GM12878 (cell line): ENCODE data around the gene BTG2. TPM values are rescaled to one million over a fixed set of nuclear protein-coding genes. Genes with fewer than 3 reads are reported as not detected.

ENCODE experiments used
- BHLHE40 ChIP-seq, 2 experiments: fragments of 450-650 bp in 1 of 2; IDR thresholded peaks; 2 replicates each; pipeline ENCODE4 v1.6.1; 2011 to 2017; ENCODE audit warnings: low read depth in 2 of 2, borderline replicate concordance in 1 of 2, improper control_type of control experiment in 1 of 2, low read length in 1 of 2, mild to moderate bottlenecking in 1 of 2
- BRCA1 ChIP-seq: IDR thresholded peaks from 2 replicates; pipeline ENCODE4 v1.6.1; 2011; ENCODE audit warnings: low read depth, low read length, improper control_type of control experiment
- CBX3 ChIP-seq: fragments of 200-600 bp; sonication (generic); IDR thresholded peaks from 2 replicates; pipeline ENCODE4 v1.6.1; 2016; ENCODE audit warnings: low read depth, borderline replicate concordance
- CHD2 ChIP-seq: IDR thresholded peaks from 2 replicates; pipeline ENCODE4 v1.6.1; 2011; ENCODE audit warnings: low read depth, low read length, improper control_type of control experiment, borderline replicate concordance
- MAX ChIP-seq: IDR thresholded peaks from 2 replicates; pipeline ENCODE4 v1.6.1; 2012; ENCODE audit warnings: low read depth, low read length, improper control_type of control experiment
- MTA3 ChIP-seq: IDR thresholded peaks from 2 replicates; pipeline ENCODE4 v1.6.1; 2012; ENCODE audit warnings: low read length, inconsistent platforms, borderline replicate concordance
- MXI1 ChIP-seq: fragments of 150-350 bp; IDR thresholded peaks from 2 replicates; pipeline ENCODE4 v1.6.1; 2011; ENCODE audit warnings: low read depth, mild to moderate bottlenecking, inconsistent platforms, low read length, improper control_type of control experiment
- MYC ChIP-seq: IDR thresholded peaks from 2 replicates; pipeline ENCODE4 v1.6.1; 2011; ENCODE audit warnings: mild to moderate bottlenecking, low read length, moderate library complexity, inconsistent platforms; ENCODE audit not compliant: insufficient read depth, insufficient replicate concordance, insufficient read length, severe bottlenecking
- NBN ChIP-seq: fragments of 450-650 bp; IDR thresholded peaks from 2 replicates; pipeline ENCODE4 v1.6.1; 2016
- NFXL1 ChIP-seq: fragments of 450-650 bp; IDR thresholded peaks from 2 replicates; pipeline ENCODE4 v1.6.1; 2017; ENCODE audit warnings: antibody characterized with exemption, mild to moderate bottlenecking, borderline replicate concordance
- PML ChIP-seq: IDR thresholded peaks from 2 replicates; pipeline ENCODE4 v1.6.1; 2012; ENCODE audit warnings: low read length, inconsistent platforms
- PRDM15 ChIP-seq: fragments of 450-650 bp; formaldehyde crosslinking; IDR thresholded peaks from 2 replicates; pipeline ENCODE4 v1.4.0; 2020; ENCODE audit warnings: mild to moderate bottlenecking, moderate library complexity
- RAD21 ChIP-seq: IDR thresholded peaks from 2 replicates; pipeline ENCODE4 v1.6.1; 2011; ENCODE audit warnings: mild to moderate bottlenecking, low read depth, low read length, moderate library complexity; ENCODE audit not compliant: insufficient read depth
- SMC3 ChIP-seq: IDR thresholded peaks from 2 replicates; pipeline ENCODE4 v1.6.1; 2011; ENCODE audit warnings: low read length, improper control_type of control experiment, borderline replicate concordance
- STAT3 ChIP-seq: IDR thresholded peaks from 2 replicates; pipeline ENCODE4 v1.6.1; 2011; ENCODE audit warnings: low read depth, low read length, improper control_type of control experiment
- SUPT20H ChIP-seq: IDR thresholded peaks from 2 replicates; pipeline ENCODE4 v1.6.1; 2011; ENCODE audit warnings: low read depth, mild to moderate bottlenecking, low read length, moderate library complexity, borderline replicate concordance; ENCODE audit not compliant: control insufficient read depth
- ZNF207 ChIP-seq: fragments of 450-650 bp; IDR thresholded peaks from 2 replicates; pipeline ENCODE4 v1.6.1; 2014; ENCODE audit warnings: antibody characterized with exemption, mild to moderate bottlenecking, borderline replicate concordance
- ZNF24 ChIP-seq: fragments of 450-650 bp; IDR thresholded peaks from 2 replicates; pipeline ENCODE4 v1.6.1; 2017; ENCODE audit warnings: antibody characterized with exemption, mild to moderate bottlenecking
- polyA plus RNA-seq, 11 experiments: library from polyadenylated mRNA; depleted of rRNA in 4 of 11; unstranded in 6 of 11; stranded (reverse) in 5 of 11; fragments of >200 nt; fragmentation: Nextera tagmentation in 4 of 11; fragmentation: Illumina TruSeq in 1 of 11; extraction: Ambion mirVana in 4 of 11; extraction: Trizol in 1 of 11; gene quantifications; 1 replicate in 1 of 11; 2 replicates in 10 of 11; pipeline versions ENCODE4 v1.2.1 to v1.2.3, GENCODE V29; 2011 to 2016; ENCODE audit warnings: inconsistent platforms in 2 of 11, missing spikeins in 2 of 11, low read depth in 1 of 11
- total RNA-seq, 4 experiments: library from RNA; depleted of rRNA in 3 of 4; stranded (reverse); fragments of >200 nt in 3 of 4; fragmentation: Illumina TruSeq in 1 of 4; extraction: Trizol in 1 of 4; gene quantifications; 2 replicates each; pipeline versions ENCODE4 v1.2.1 to v1.2.3, GENCODE V29; 2013 to 2021
- TF ChIP-seq, protein P1 (sequence below): fragments of 450-650 bp; IDR thresholded peaks from 2 replicates; pipeline ENCODE4 v1.6.1; 2017; ENCODE audit warnings: borderline replicate concordance
- TF ChIP-seq, protein P2 (sequence below): fragments of 450-650 bp; IDR thresholded peaks from 2 replicates; pipeline ENCODE4 v1.6.1; 2016; ENCODE audit warnings: mild to moderate bottlenecking
- TF ChIP-seq, protein P3 (sequence below): fragments of 150-350 bp; IDR thresholded peaks from 2 replicates; pipeline ENCODE4 v1.6.1; 2016; ENCODE audit warnings: low read depth, low read length

BTG2 gene
- total and polyA plus RNA-seq, 10 of the 15 experiments (the other 5 are each of a cell fraction or from before 2014, with no cell fraction given), result 23.3 to 160 (median 98.1) TPM

- TF ChIP-seq, protein P1, sequence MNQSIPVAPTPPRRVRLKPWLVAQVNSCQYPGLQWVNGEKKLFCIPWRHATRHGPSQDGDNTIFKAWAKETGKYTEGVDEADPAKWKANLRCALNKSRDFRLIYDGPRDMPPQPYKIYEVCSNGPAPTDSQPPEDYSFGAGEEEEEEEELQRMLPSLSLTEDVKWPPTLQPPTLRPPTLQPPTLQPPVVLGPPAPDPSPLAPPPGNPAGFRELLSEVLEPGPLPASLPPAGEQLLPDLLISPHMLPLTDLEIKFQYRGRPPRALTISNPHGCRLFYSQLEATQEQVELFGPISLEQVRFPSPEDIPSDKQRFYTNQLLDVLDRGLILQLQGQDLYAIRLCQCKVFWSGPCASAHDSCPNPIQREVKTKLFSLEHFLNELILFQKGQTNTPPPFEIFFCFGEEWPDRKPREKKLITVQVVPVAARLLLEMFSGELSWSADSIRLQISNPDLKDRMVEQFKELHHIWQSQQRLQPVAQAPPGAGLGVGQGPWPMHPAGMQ, result no peak
- TF ChIP-seq MAX (0 out of 2 replicates have a peak, but pooled peaks have one; percentile 6), ZNF207 (no peak), SUPT20H (no peak), NBN (no peak), BRCA1 (no peak), NFXL1 (no peak), MXI1 (no peak), SMC3 (0 out of 2 replicates have a peak, but pooled peaks have one; percentile 11), CBX3 (no peak), MYC (no peak), ZNF24 (no peak), RAD21 (no peak), CHD2 (no peak), BHLHE40 (IDR thresholded peaks at IDR 0.05; ENCODE audit: borderline replicate concordance in 1 of 2, low read depth in 2 of 2, low read length in 1 of 2) (no peak), MTA3 (no peak), STAT3 (no peak), PRDM15 (0 out of 2 replicates have a peak, but pooled peaks have one; percentile 13), PML (no peak)
- TF ChIP-seq, protein P2, sequence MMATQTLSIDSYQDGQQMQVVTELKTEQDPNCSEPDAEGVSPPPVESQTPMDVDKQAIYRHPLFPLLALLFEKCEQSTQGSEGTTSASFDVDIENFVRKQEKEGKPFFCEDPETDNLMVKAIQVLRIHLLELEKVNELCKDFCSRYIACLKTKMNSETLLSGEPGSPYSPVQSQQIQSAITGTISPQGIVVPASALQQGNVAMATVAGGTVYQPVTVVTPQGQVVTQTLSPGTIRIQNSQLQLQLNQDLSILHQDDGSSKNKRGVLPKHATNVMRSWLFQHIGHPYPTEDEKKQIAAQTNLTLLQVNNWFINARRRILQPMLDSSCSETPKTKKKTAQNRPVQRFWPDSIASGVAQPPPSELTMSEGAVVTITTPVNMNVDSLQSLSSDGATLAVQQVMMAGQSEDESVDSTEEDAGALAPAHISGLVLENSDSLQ, result no peak
- TF ChIP-seq, protein P3, sequence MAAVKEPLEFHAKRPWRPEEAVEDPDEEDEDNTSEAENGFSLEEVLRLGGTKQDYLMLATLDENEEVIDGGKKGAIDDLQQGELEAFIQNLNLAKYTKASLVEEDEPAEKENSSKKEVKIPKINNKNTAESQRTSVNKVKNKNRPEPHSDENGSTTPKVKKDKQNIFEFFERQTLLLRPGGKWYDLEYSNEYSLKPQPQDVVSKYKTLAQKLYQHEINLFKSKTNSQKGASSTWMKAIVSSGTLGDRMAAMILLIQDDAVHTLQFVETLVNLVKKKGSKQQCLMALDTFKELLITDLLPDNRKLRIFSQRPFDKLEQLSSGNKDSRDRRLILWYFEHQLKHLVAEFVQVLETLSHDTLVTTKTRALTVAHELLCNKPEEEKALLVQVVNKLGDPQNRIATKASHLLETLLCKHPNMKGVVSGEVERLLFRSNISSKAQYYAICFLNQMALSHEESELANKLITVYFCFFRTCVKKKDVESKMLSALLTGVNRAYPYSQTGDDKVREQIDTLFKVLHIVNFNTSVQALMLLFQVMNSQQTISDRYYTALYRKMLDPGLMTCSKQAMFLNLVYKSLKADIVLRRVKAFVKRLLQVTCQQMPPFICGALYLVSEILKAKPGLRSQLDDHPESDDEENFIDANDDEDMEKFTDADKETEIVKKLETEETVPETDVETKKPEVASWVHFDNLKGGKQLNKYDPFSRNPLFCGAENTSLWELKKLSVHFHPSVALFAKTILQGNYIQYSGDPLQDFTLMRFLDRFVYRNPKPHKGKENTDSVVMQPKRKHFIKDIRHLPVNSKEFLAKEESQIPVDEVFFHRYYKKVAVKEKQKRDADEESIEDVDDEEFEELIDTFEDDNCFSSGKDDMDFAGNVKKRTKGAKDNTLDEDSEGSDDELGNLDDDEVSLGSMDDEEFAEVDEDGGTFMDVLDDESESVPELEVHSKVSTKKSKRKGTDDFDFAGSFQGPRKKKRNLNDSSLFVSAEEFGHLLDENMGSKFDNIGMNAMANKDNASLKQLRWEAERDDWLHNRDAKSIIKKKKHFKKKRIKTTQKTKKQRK, result no peak
Measured at GRCh38 chr1:203289982-203290260, 15.4 kb upstream of the BTG2 start (continued).
